BJ (cell line): ENCODE results near the gene DNAH14. TPM values are rescaled to one million over a fixed set of nuclear protein-coding genes. Genes with fewer than 3 reads are reported as not detected.

Experiments used
- CTCF ChIA-PET: fragments of 350-600 bp; formaldehyde crosslinking; extraction: SDS; loops from one replicate; lab custom pipeline; 2021; ENCODE audit warnings: antibody characterized with exemption, inconsistent platforms; lab: Yijun Ruan, JAX
- POLR2A ChIA-PET: fragments of 300-600 bp; sonication (Branson Sonifier 250); formaldehyde crosslinking; extraction: SDS; loops from one replicate; lab custom pipeline; 2021; ENCODE audit warnings: antibody characterized with exemption; lab: Charles Lee
- DNase-seq: peaks from one replicate; pipeline ENCODE4 v3.0.0-alpha.2; 2011; ENCODE audit warnings: low read depth
- H3K27me3 ChIP-seq: 2 replicates; pipeline ENCODE4 v1.6.0; 2011; ENCODE audit warnings: low read length; ENCODE audit not compliant: control insufficient read depth, insufficient read depth
- H3K36me3 ChIP-seq: 2 replicates; pipeline ENCODE4 v1.5.1; 2011; ENCODE audit warnings: low read length; ENCODE audit not compliant: control insufficient read depth, insufficient read depth
- H3K4me3 ChIP-seq: 2 replicates; pipeline ENCODE4 v1.5.1; 2011; ENCODE audit warnings: low read depth, mild to moderate bottlenecking, control low read depth, low read length
- polyA plus RNA-seq: library from polyadenylated mRNA; depleted of rRNA; stranded (reverse); fragments of >200 nt; gene quantifications from 2 replicates; pipeline ENCODE4 v1.2.3, GENCODE V29; 2011
- TF ChIP-seq, protein P1 (sequence below): IDR thresholded peaks from 2 replicates; pipeline ENCODE4 v1.5.1; 2011; ENCODE audit warnings: low read depth, mild to moderate bottlenecking, control low read depth, inconsistent platforms, low read length, moderate library complexity; ENCODE audit not compliant: insufficient read depth

The DNAH14 gene
- polyA plus RNA-seq, 1 experiment = 1.6 TPM

DNA sequence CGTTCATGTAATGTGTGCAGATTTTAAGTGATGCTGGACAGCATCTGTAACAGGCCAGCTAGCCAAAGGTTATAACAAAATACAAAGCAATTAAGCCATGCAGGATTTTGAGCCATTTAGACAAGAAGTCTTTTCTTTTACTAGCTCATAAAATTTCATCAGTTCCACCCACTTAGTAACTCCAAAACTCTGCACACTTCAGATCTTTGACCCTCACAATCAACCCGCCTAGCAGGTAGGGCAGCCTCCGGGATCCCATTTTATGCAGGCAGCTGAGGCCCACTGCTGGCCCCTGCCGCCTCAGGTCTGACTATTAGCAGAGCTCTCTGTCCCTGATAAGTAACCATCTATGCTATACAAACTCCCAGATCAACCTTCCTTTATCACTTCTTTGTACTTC is 489.1 kb downstream of the DNAH14 start:
- ChIA-PET CTCF (no interaction called here), POLR2A (no interaction called here)
- peaks cover 7% of the 10 kb centered on the region; the same call in 1 of the 2 replicates for H3K36me3 ChIP-seq

DNA sequence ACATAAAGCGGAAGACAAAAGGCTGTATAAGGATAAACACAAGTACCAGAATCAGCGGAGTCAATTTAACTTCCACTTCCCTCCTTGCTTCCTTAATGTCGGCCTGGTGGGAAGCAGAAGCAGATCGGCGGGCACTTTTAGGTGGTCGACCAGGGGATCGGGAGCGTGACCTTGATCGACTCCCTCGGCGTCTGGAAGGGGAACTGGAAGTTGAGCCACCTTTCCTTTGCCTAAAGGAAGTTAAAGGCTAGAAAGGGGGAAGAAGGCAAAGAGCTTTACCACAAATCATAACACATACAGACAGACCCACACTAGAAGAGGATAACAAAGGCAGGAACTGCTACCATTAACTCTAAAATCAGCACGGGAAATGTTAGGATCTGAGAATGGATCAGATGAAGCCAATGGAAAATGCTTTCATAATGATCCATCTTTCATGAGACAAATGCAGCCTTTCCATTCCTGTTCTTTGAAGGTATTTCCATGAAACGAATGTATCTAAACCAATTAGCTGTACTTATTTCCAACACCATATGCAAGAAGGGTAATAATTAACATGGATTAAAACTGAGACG is 492.6 kb downstream of the DNAH14 start:
- no peak for DNase-seq
- ChIA-PET POLR2A (no interaction called here), CTCF (no interaction called here)
- Histone ChIP-seq H3K36me3 (peaks cover 3% of the 10 kb centered on the region; the same call in 1 of the 2 replicates), H3K4me3 (no peak overlapping the region), H3K27me3 (no peaks in the 10 kb centered on the region)
- TF ChIP-seq, protein P1, sequence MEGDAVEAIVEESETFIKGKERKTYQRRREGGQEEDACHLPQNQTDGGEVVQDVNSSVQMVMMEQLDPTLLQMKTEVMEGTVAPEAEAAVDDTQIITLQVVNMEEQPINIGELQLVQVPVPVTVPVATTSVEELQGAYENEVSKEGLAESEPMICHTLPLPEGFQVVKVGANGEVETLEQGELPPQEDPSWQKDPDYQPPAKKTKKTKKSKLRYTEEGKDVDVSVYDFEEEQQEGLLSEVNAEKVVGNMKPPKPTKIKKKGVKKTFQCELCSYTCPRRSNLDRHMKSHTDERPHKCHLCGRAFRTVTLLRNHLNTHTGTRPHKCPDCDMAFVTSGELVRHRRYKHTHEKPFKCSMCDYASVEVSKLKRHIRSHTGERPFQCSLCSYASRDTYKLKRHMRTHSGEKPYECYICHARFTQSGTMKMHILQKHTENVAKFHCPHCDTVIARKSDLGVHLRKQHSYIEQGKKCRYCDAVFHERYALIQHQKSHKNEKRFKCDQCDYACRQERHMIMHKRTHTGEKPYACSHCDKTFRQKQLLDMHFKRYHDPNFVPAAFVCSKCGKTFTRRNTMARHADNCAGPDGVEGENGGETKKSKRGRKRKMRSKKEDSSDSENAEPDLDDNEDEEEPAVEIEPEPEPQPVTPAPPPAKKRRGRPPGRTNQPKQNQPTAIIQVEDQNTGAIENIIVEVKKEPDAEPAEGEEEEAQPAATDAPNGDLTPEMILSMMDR = no peak

More for the DNA sequence above, 489.1 kb downstream of the DNAH14 start:
- no peak for DNase-seq
- TF ChIP-seq, protein P1 = no peak
- no peak overlapping the region for H3K4me3 ChIP-seq
- no peaks in the 10 kb centered on the region for H3K27me3 ChIP-seq

DNA sequence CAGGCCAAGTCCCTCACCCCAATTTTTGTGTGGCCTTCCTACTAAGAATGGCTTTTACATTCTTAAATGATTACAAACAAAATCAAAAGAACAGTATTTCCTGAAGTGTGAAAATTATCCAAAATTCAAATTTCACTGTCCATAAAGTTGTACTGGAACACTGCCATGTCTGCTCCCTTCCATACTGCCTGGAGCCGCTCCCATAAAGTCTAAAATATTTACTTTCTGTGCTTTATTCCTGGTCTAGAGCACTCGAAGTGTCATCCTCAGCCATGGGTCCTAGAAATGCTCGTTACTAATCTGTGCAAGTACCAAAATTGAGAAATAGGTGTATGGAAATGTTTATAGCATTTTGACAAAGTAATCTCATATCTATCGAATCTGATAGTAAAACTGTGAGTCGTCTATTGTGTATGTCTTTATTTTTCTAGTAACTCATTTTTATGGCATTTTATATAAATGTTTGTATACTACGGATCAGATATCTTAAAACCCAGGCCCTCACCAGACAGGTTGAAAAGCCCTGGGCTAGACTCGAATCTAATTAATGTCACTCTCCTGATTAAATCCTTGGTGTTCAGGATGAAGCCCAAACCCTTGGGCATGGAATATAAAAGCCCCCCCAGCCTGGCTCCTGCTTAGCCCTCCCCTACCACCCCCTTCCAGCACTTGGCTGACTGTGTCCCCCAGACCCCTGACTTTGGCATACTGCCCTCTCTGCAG is 493.5 kb downstream of the DNAH14 start:
- peaks cover 3% of the 10 kb centered on the region; the same call in 1 of the 2 replicates for H3K36me3 ChIP-seq
- POLR2A ChIA-PET = no interaction called here
- TF ChIP-seq, protein P1 = no peak
- H3K27me3 ChIP-seq = no peaks in the 10 kb centered on the region
- CTCF ChIA-PET = no interaction called here
- no peak overlapping the region for H3K4me3 ChIP-seq
- no peak for DNase-seq

DNA sequence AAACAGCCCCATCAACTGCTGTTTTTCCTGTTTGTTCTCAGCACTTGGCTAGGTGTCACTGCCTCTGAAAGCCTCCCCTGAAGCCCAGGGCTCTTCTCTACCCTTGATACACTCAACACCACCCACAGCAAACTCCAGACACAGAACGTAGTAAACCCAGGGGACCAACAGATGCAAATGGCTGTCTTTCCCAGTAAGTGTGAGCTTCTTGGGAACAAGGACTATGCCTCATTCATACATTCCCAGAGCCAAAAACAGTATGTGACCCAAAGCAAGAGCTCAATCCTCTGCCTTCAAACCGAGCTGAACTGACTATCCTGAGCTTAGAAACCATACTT is 494.0 kb downstream of the DNAH14 start:
- TF ChIP-seq, protein P1 = no peak
- peaks cover 3% of the 10 kb centered on the region; the same call in 1 of the 2 replicates for H3K36me3 ChIP-seq
- no peak overlapping the region for H3K4me3 ChIP-seq
- DNase-seq = no peak
- POLR2A ChIA-PET = no interaction called here
- CTCF ChIA-PET = no interaction called here
- H3K27me3 ChIP-seq = no peaks in the 10 kb centered on the region

DNA sequence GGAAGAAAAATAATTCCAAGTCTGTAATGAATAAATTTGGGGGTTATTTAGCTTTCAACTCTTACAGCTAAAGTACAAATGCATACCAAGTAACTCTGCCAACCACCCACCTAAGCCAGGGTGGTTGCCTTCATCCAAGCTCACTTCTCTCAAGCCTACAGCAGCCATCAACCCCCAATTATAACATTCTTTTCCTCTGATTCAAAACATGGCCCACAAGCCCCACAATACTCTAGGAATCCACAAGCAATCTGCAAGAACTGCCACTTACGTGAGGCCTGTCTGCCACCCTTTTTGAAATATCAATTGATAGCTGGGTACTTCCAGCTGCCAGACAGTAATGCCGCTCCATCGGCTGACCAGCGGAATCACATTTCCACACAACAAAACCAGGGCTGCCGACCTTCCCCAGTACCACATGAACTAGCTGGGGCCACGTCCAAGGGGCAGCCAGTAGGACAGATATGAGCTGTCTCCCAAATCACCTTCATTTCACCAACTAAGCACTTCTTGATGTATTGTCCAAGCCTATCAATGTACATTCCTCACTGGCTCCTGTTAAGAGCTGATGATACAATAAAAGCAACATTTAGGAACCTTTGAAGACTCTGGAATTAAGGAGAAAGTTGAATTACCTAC is 495.2 kb downstream of the DNAH14 start:
- CTCF ChIA-PET = interaction anchor here (1.1 to 2.4 kb wide), 3 partner anchors 9 to 50 kb away, joined by 3 to 7 read pairs (median 3); no protein-coding TSS in a partner anchor
- POLR2A ChIA-PET = interaction anchor here (0.6 kb wide), 2 partner anchors 21 to 29 kb away, joined by 4 read pairs; no protein-coding TSS in a partner anchor
- TF ChIP-seq, protein P1 = no peak
- Histone ChIP-seq H3K36me3 (no peaks in the 10 kb centered on the region), H3K27me3 (no peaks in the 10 kb centered on the region), H3K4me3 (no peak overlapping the region)
- DNase-seq = no peak
